A549 (cell line): ENCODE results near the gene NEU3. TPM values are rescaled to one million over a fixed set of nuclear protein-coding genes. Genes with fewer than 3 reads are reported as not detected.
A peak's percentile ranks its signal among the peaks of the same experiment; 100 is the strongest.

Experiments
- ATAC-seq, 2 experiments: fragments of 200-7000 bp in 1 of 2; fragments of >200 bp in 1 of 2; cut with Nextera tagmentation in 1 of 2; cut with Tn5 transposase in 1 of 2; 3 replicates each; pipeline versions ENCODE4 v1.8.0 to v1.9.1; 2018 to 2020; ENCODE audit warnings: mild to moderate bottlenecking in 1 of 2, moderate library complexity in 1 of 2
- CTCF ChIA-PET: fragments of 300-600 bp; sonication (Branson Sonifier 250); formaldehyde crosslinking; extraction: SDS; loops from one replicate; lab custom pipeline; 2021; ENCODE audit warnings: antibody characterized with exemption, inconsistent platforms; lab: Yijun Ruan, JAX
- POLR2A ChIA-PET: fragments of 350-600 bp; formaldehyde crosslinking; extraction: SDS; loops from one replicate; lab custom pipeline; 2021; ENCODE audit warnings: antibody characterized with exemption, inconsistent platforms; lab: Yijun Ruan, JAX
- DNase-seq, 2 experiments: peaks; one replicate each; pipeline versions ENCODE4 v3.0.0 to v3.0.0-alpha.2; 2011 to 2016; ENCODE audit warnings: low read depth in 1 of 2, low spot score in 1 of 2
- FAIRE-seq: peaks from 2 replicates; lab custom pipeline; 2011; peaks lifted over from hg19 to GRCh38; lab: Jason Lieb, UNC
- H3K27ac ChIP-seq, 2 experiments: fragments of >200 bp; sonication (Bioruptor Twin); formaldehyde crosslinking; 3 replicates each; pipeline ENCODE4 v1.5.1; 2016 to 2017
- H3K4me1 ChIP-seq: fragments of >200 bp; sonication (Bioruptor Twin); formaldehyde crosslinking; 3 replicates; pipeline ENCODE4 v1.6.1; 2016
- H3K4me2 ChIP-seq: fragments of >200 bp; sonication (Bioruptor Twin); formaldehyde crosslinking; 3 replicates; pipeline ENCODE4 v1.6.1; 2016
- H3K4me3 ChIP-seq: fragments of >200 bp; sonication (Bioruptor Twin); formaldehyde crosslinking; 3 replicates; pipeline ENCODE4 v1.5.1; 2016
- H3K9me3 ChIP-seq: fragments of >200 bp; sonication (Bioruptor Twin); formaldehyde crosslinking; 3 replicates; pipeline ENCODE4 v1.6.1; 2016
- EHF ChIP-seq: fragments of 250-450 bp; sonication (Bioruptor Pico); IDR thresholded peaks from 2 replicates; pipeline ENCODE4 v1.5.0; 2020; ENCODE audit warnings: mild to moderate bottlenecking
- EHMT2 ChIP-seq: fragments of 200-600 bp; sonication (generic); IDR thresholded peaks from 2 replicates; pipeline ENCODE4 v1.6.1; 2016; ENCODE audit warnings: antibody characterized with exemption, low read depth, mild to moderate bottlenecking, moderate library complexity
- EP300 ChIP-seq, 2 experiments: fragments of >200 bp; sonication (Bioruptor Twin); formaldehyde crosslinking; IDR thresholded peaks; 2 replicates in 1 of 2; 3 replicates in 1 of 2; pipeline ENCODE4 v1.6.1; 2016 to 2017
- FOSB ChIP-seq: fragments of 250-450 bp; sonication (Bioruptor Pico); IDR thresholded peaks from 2 replicates; pipeline ENCODE4 v1.5.0; 2020; ENCODE audit warnings: mild to moderate bottlenecking, moderate library complexity
- FOXS1 ChIP-seq: fragments of 250-450 bp; sonication (Bioruptor Pico); IDR thresholded peaks from 2 replicates; pipeline ENCODE4 v1.5.0; 2020; ENCODE audit warnings: mild to moderate bottlenecking, moderate library complexity
- HDAC2 ChIP-seq: fragments of 200-600 bp; sonication (generic); IDR thresholded peaks from 2 replicates; pipeline ENCODE4 v1.6.1; 2016
- HES2 ChIP-seq: fragments of >200 bp; sonication (Bioruptor Twin); formaldehyde crosslinking; IDR thresholded peaks from 2 replicates; pipeline ENCODE4 v1.6.1; 2016
- HOXB5 ChIP-seq: fragments of 250-450 bp; sonication (Bioruptor Pico); IDR thresholded peaks from 2 replicates; pipeline ENCODE4 v1.5.0; 2020; ENCODE audit warnings: mild to moderate bottlenecking, moderate library complexity
- JUN ChIP-seq, 2 experiments: fragments of >200 bp; sonication (Bioruptor Twin); formaldehyde crosslinking; IDR thresholded peaks; 2 replicates in 1 of 2; 3 replicates in 1 of 2; pipeline ENCODE4 v1.6.1; 2016 to 2017
- JUNB ChIP-seq: fragments of >200 bp; sonication (Bioruptor Twin); formaldehyde crosslinking; IDR thresholded peaks from 2 replicates; pipeline ENCODE4 v1.6.1; 2016
- KDM1A ChIP-seq: fragments of 200-600 bp; sonication (generic); IDR thresholded peaks from 2 replicates; pipeline ENCODE4 v1.6.1; 2016; ENCODE audit warnings: low read depth, mild to moderate bottlenecking
- KDM5A ChIP-seq: fragments of 200-600 bp; sonication (generic); IDR thresholded peaks from 2 replicates; pipeline ENCODE4 v1.6.1; 2016; ENCODE audit warnings: antibody characterized with exemption, mild to moderate bottlenecking
- NFE2L2 ChIP-seq: fragments of 150-350 bp; conservative IDR thresholded peaks from 2 replicates; pipeline ENCODE4 v1.6.1; 2014; ENCODE audit warnings: low read length
- NPAS2 ChIP-seq: fragments of 250-450 bp; sonication (Bioruptor Pico); IDR thresholded peaks from 2 replicates; pipeline ENCODE4 v1.8.0; 2022; ENCODE audit warnings: mild to moderate bottlenecking, moderate library complexity, borderline replicate concordance
- NR3C1 ChIP-seq: fragments of >200 bp; sonication (Bioruptor Twin); formaldehyde crosslinking; IDR thresholded peaks from 3 replicates; pipeline ENCODE4 v1.6.1; 2017
- POLR2A ChIP-seq: IDR thresholded peaks from 2 replicates; pipeline ENCODE4 v1.6.1; 2012; ENCODE audit warnings: mild to moderate bottlenecking, low read length
- RAD21 ChIP-seq, 2 experiments: fragments of >200 bp in 1 of 2; sonication (Bioruptor Twin) in 1 of 2; formaldehyde crosslinking in 1 of 2; IDR thresholded peaks in 1 of 2; conservative IDR thresholded peaks in 1 of 2; 2 replicates in 1 of 2; 3 replicates in 1 of 2; pipeline ENCODE4 v1.6.1; 2012 to 2018; ENCODE audit warnings: inconsistent platforms in 1 of 2
- RARB ChIP-seq: fragments of 250-450 bp; sonication (Bioruptor Pico); IDR thresholded peaks from 2 replicates; pipeline ENCODE4 v1.8.0; 2021; ENCODE audit warnings: mild to moderate bottlenecking, moderate library complexity
- RNF2 ChIP-seq: fragments of 200-600 bp; sonication (generic); IDR thresholded peaks from 2 replicates; pipeline ENCODE4 v1.6.1; 2016; ENCODE audit warnings: low read depth, mild to moderate bottlenecking, antibody characterized with exemption, moderate library complexity, borderline replicate concordance
- ZC3H11A ChIP-seq: fragments of 450-650 bp; IDR thresholded peaks from 2 replicates; pipeline ENCODE4 v1.6.1; 2014; ENCODE audit warnings: antibody characterized with exemption, mild to moderate bottlenecking
- ZSCAN20 ChIP-seq: fragments of 250-450 bp; sonication (Bioruptor Pico); IDR thresholded peaks from 2 replicates; pipeline ENCODE4 v1.8.0; 2022; ENCODE audit warnings: mild to moderate bottlenecking, moderate library complexity
- WGBS: methylation state at CpG from one replicate; pipeline ENCODE4 v1.1.6; 2017; ENCODE audit errors: missing lambda C conversion rate; 5-methylcytosine and 5-hydroxymethylcytosine counted together
- polyA plus RNA-seq, 4 experiments: library from polyadenylated mRNA; depleted of rRNA in 3 of 4; stranded (reverse); fragments of >200 nt; fragmentation: RNase III in 1 of 4; extraction: RNeasy Plus Mini Kit Qiagen cat#74134 plus additional on column Dnase treatment in 1 of 4; gene quantifications; 2 replicates in 3 of 4; 3 replicates in 1 of 4; pipeline ENCODE4 v1.2.3, GENCODE V29; 2011 to 2017
- TF ChIP-seq, protein P1 (sequence below): fragments of 200-600 bp; sonication (generic); IDR thresholded peaks from 2 replicates; pipeline ENCODE4 v1.6.1; 2016; ENCODE audit warnings: antibody characterized with exemption, mild to moderate bottlenecking, moderate library complexity
- TF ChIP-seq, protein P2 (sequence below): IDR thresholded peaks from 2 replicates; pipeline ENCODE4 v1.6.1; 2012; ENCODE audit warnings: low read depth, borderline replicate concordance
- TF ChIP-seq, protein P3 (sequence below): fragments of >200 bp; sonication (Bioruptor Twin); formaldehyde crosslinking; IDR thresholded peaks from 3 replicates; pipeline ENCODE4 v1.5.1; 2016
- TF ChIP-seq, protein P4 (sequence below): fragments of 250-450 bp; sonication (Bioruptor Pico); IDR thresholded peaks from 2 replicates; pipeline ENCODE4 v1.5.0; 2021; ENCODE audit warnings: mild to moderate bottlenecking, moderate library complexity, borderline replicate concordance

NEU3 gene
- polyA plus RNA-seq, 2 of the 4 experiments (the other 2 are of a cell fraction), result 4.0 to 5.5 TPM

DNA sequence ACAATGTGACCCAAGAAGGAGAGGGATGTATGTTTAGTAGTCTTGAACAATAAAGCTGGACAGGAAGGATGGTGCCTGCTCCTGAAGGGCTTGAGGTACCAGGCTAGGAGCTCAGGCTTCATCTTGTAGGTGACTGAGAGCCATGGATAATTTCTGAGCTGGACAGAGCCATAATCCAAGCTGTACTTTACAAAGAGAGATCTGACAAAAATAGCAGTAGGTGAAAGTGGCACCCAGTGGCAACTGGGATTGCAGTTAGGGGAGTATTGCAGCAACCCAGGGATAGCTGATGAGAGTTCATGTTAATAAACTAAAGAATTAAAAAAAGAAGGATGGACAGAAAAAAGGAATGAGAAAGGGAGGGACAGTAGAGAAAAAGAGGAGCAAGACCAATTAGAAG, 47.2 kb upstream of the NEU3 start:
- Histone ChIP-seq H3K9me3 (no peaks in the 10 kb centered on the region), H3K27ac (no peak overlapping the region), H3K4me2 (no peak overlapping the region), H3K4me3 (no peak overlapping the region), H3K4me1 (no peaks in the 10 kb centered on the region)
- POLR2A ChIA-PET, result no interaction called here
- CTCF ChIA-PET, result interaction anchor here (1.2 to 9.3 kb wide), 5 partner anchors 13 to 307 kb away, joined by 3 to 82 read pairs (median 6); no protein-coding TSS in a partner anchor
- ATAC-seq (no peak), DNase-seq (no peak), FAIRE-seq (no peak)
- TF ChIP-seq ZSCAN20 (no peak), HOXB5 (CRISPR knock-in tag) (no peak), KDM5A (no peak), ZC3H11A (no peak), EHMT2 (no peak), HES2 (no peak), FOXS1 (CRISPR knock-in tag) (no peak), POLR2A (no peak), KDM1A (no peak), NR3C1 (no peak), RNF2 (no peak), JUN (IDR thresholded peaks at IDR 0.05) (no peak), RAD21 (conservative IDR thresholded peaks at IDR 0.05 in 1 of 2, IDR thresholded peaks at IDR 0.05 in 1 of 2) (no peak), FOSB (no peak), EHF (no peak), NFE2L2 (no peak)
- TF ChIP-seq, protein P1, sequence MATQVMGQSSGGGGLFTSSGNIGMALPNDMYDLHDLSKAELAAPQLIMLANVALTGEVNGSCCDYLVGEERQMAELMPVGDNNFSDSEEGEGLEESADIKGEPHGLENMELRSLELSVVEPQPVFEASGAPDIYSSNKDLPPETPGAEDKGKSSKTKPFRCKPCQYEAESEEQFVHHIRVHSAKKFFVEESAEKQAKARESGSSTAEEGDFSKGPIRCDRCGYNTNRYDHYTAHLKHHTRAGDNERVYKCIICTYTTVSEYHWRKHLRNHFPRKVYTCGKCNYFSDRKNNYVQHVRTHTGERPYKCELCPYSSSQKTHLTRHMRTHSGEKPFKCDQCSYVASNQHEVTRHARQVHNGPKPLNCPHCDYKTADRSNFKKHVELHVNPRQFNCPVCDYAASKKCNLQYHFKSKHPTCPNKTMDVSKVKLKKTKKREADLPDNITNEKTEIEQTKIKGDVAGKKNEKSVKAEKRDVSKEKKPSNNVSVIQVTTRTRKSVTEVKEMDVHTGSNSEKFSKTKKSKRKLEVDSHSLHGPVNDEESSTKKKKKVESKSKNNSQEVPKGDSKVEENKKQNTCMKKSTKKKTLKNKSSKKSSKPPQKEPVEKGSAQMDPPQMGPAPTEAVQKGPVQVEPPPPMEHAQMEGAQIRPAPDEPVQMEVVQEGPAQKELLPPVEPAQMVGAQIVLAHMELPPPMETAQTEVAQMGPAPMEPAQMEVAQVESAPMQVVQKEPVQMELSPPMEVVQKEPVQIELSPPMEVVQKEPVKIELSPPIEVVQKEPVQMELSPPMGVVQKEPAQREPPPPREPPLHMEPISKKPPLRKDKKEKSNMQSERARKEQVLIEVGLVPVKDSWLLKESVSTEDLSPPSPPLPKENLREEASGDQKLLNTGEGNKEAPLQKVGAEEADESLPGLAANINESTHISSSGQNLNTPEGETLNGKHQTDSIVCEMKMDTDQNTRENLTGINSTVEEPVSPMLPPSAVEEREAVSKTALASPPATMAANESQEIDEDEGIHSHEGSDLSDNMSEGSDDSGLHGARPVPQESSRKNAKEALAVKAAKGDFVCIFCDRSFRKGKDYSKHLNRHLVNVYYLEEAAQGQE, result no peak
- TF ChIP-seq, protein P2, sequence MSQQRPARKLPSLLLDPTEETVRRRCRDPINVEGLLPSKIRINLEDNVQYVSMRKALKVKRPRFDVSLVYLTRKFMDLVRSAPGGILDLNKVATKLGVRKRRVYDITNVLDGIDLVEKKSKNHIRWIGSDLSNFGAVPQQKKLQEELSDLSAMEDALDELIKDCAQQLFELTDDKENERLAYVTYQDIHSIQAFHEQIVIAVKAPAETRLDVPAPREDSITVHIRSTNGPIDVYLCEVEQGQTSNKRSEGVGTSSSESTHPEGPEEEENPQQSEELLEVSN, result no peak

DNA sequence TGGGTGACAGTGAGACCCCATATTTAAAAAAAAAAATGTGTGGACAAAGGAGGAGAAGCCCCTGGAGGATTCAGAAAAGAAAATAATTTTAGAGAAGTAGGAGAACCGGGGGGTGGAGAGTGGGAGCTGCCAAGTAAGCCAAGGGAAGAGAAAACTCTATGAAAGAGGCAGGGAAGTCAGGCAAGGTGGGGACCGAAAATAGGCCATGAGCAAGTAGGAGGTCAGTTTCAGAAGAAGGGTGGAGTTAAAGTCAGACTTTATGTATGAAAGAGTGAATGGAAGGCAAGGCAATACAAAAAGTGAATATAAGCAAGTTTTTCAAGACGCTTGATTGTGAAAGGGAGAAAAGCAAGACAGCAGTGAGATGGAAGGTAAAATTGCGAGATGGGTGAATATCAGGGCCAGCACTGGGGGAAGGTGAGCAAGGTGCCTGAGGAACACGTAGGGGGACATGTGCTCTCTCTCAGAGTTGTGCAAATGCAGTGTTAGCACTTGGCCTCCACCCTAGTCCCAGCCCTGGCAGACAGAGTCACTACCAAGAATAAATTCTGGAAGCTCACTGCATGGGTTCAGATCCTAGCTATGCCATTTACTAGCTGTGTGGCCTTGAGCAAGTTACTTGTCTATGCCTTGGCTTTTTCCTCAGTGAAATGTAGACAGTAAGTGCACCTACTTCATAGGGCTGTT, 46.5 kb upstream of the NEU3 start:
- H3K27ac ChIP-seq, result no peak overlapping the region
- POLR2A ChIA-PET, result no interaction called here

More for the DNA sequence above, 46.5 kb upstream of the NEU3 start:
- Histone ChIP-seq H3K9me3 (no peaks in the 10 kb centered on the region), H3K4me2 (no peak overlapping the region), H3K4me1 (no peaks in the 10 kb centered on the region), H3K4me3 (no peak overlapping the region)
- DNase-seq (no peak), ATAC-seq (0 out of 6 replicates have a peak, but pooled peaks of 1 of the 2 experiments have one; percentile 34), FAIRE-seq (no peak)
- WGBS, result 74% methylated on average over 5 of the region's 5 CpGs
- TF ChIP-seq, protein P3, sequence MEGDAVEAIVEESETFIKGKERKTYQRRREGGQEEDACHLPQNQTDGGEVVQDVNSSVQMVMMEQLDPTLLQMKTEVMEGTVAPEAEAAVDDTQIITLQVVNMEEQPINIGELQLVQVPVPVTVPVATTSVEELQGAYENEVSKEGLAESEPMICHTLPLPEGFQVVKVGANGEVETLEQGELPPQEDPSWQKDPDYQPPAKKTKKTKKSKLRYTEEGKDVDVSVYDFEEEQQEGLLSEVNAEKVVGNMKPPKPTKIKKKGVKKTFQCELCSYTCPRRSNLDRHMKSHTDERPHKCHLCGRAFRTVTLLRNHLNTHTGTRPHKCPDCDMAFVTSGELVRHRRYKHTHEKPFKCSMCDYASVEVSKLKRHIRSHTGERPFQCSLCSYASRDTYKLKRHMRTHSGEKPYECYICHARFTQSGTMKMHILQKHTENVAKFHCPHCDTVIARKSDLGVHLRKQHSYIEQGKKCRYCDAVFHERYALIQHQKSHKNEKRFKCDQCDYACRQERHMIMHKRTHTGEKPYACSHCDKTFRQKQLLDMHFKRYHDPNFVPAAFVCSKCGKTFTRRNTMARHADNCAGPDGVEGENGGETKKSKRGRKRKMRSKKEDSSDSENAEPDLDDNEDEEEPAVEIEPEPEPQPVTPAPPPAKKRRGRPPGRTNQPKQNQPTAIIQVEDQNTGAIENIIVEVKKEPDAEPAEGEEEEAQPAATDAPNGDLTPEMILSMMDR, result no peak
- TF ChIP-seq EP300 (IDR thresholded peaks at IDR 0.05) (no peak), NFE2L2 (no peak), NPAS2 (no peak), JUNB (no peak), RARB (CRISPR knock-in tag) (no peak), HDAC2 (no peak)
- TF ChIP-seq, protein P4, sequence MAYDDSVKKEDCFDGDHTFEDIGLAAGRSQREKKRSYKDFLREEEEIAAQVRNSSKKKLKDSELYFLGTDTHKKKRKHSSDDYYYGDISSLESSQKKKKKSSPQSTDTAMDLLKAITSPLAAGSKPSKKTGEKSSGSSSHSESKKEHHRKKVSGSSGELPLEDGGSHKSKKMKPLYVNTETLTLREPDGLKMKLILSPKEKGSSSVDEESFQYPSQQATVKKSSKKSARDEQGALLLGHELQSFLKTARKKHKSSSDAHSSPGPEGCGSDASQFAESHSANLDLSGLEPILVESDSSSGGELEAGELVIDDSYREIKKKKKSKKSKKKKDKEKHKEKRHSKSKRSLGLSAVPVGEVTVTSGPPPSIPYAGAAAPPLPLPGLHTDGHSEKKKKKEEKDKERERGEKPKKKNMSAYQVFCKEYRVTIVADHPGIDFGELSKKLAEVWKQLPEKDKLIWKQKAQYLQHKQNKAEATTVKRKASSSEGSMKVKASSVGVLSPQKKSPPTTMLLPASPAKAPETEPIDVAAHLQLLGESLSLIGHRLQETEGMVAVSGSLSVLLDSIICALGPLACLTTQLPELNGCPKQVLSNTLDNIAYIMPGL (CRISPR knock-in tag), result no peak
- CTCF ChIA-PET, result interaction anchor here (0.8 to 9.3 kb wide), 4 partner anchors 14 to 300 kb away, joined by 3 to 82 read pairs (median 5); no protein-coding TSS in a partner anchor
